NCI-H2171 treated with DMSO at 0.1 percent for 48 hours (cell line): ENCODE results near the gene MAB21L4.

ENCODE experiments used
- DNase-seq: peaks from one replicate; lab custom pipeline; 2025; lab: John Stamatoyannopoulos, UW

MAB21L4 gene

GRCh38 chr2:240895656-240896388, at the start of gene MAB21L4:
MAB21L4 (minus strand) TSS chr2:240896156; CDS start chr2:240895997, 159 bp downstream.
- no peak for DNase-seq

GRCh38 chr2:240936106-240936505, 40.1 kb upstream of the MAB21L4 start:
- no peak for DNase-seq

GRCh38 chr2:240935103-240935876, 39.3 kb upstream of the MAB21L4 start:
- DNase-seq = peak; percentile 82

GRCh38 chr2:240934701-240935102, 38.7 kb upstream of the MAB21L4 start:
- DNase-seq = no peak

GRCh38 chr2:240933966-240934700, 38.2 kb upstream of the MAB21L4 start:
- DNase-seq = no peak

- DNase-seq = no peak
Measured at GRCh38 chr2:240933048-240933965, 37.4 kb upstream of the MAB21L4 start.

GRCh38 chr2:240932724-240933047, 36.7 kb upstream of the MAB21L4 start:
- no peak for DNase-seq

GRCh38 chr2:240932001-240932723, 36.2 kb upstream of the MAB21L4 start:
- DNase-seq = no peak

GRCh38 chr2:240931319-240931949, 35.5 kb upstream of the MAB21L4 start:
- DNase-seq = no peak

- no peak for DNase-seq
Measured at GRCh38 chr2:240930631-240931318, 34.8 kb upstream of the MAB21L4 start.

- DNase-seq = no peak
Measured at GRCh38 chr2:240930096-240930630, 34.2 kb upstream of the MAB21L4 start.

- DNase-seq = no peak
Measured at GRCh38 chr2:240929364-240930095, 33.6 kb upstream of the MAB21L4 start.

- no peak for DNase-seq
Measured at GRCh38 chr2:240928476-240929363, 32.8 kb upstream of the MAB21L4 start.

- DNase-seq = no peak
Measured at GRCh38 chr2:240927390-240927781, 31.4 kb upstream of the MAB21L4 start.

GRCh38 chr2:240926516-240927389, 30.8 kb upstream of the MAB21L4 start:
- no peak for DNase-seq

- no peak for DNase-seq
Measured at GRCh38 chr2:240925568-240926515, 29.9 kb upstream of the MAB21L4 start.
